ENCODE results near the gene COL9A2. TPM values are rescaled to one million over a fixed set of nuclear protein-coding genes. Genes with fewer than 3 reads are reported as not detected.

Gene COL9A2
- polyA plus RNA-seq, 2 of the 4 experiments (the other 2 are of a cell fraction): 0.12 to 0.16 TPM

DNA sequence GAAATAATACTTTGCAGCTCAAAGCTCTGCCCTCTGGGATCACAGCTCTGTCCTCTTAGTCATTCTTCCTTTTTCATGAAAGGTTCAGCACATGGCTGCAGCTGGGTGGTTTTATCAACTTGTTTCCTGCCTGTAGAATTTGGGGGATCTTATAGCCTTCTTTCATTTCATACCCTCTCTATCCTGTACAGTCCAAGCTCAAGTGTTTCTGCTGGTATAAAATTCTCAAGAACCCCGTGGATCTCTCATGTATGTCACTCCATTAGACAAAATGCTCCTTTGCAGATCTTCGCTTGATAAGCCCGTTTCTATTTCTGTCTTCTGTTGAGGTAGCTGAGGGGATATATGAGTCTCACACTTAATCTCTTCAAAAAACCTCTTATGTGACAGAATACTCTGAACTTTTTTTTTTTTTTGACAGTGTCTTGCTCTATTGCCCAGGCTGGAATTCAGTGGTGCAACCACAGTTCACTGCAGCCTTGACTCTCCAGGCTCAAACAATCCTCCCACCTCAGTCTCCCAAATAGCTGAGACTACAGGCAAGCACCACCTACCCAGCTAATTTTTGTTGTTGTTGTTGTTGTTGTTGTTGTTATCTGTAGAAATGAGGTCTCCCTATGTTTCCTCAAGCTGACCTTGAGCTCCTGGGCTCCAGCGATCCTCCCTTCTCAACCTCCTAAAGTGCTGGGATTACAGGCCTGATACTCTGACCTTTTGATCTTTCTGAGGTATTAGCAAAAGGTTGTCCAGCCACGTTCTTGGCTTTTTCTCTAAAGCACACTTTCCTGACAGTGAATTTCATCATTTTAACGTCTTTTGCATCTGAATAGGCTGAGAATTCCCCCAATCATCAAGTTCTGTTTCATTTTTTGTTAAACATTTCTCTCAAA is 24.6 kb upstream of the COL9A2 start:
- ChIA-PET CTCF (interaction anchor here (0.7 to 2.4 kb wide), 5 partner anchors 11 to 198 kb away, joined by 3 to 13 read pairs (median 3); partner anchors contain the start of gene TMCO2), POLR2A (no interaction called here)
- FAIRE-seq: no peak
- WGBS (ENCODE audit: missing lambda C conversion rate): 28% methylated on average over 6 of the region's 6 CpGs
- H3K4me1 ChIP-seq: no peaks in the 10 kb centered on the region
- H3K27ac ChIP-seq: no peak overlapping the region
- no peak for DNase-seq (ENCODE audit: low read depth in 1 of 2, low spot score in 1 of 2)
- no peak overlapping the region for H3K4me3 ChIP-seq
- no peak overlapping the region for H3K4me2 ChIP-seq
- TF ChIP-seq, protein P1, sequence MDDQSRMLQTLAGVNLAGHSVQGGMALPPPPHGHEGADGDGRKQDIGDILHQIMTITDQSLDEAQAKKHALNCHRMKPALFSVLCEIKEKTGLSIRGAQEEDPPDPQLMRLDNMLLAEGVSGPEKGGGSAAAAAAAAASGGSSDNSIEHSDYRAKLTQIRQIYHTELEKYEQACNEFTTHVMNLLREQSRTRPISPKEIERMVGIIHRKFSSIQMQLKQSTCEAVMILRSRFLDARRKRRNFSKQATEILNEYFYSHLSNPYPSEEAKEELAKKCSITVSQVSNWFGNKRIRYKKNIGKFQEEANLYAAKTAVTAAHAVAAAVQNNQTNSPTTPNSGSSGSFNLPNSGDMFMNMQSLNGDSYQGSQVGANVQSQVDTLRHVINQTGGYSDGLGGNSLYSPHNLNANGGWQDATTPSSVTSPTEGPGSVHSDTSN (IDR thresholded peaks at IDR 0.05): no peak
- no peak for TF ChIP-seq NR3C1 (IDR thresholded peaks at IDR 0.05)
- no peak for TF ChIP-seq MYC (IDR thresholded peaks at IDR 0.05; ENCODE audit: borderline replicate concordance, low read length)
- TF ChIP-seq, protein P2, sequence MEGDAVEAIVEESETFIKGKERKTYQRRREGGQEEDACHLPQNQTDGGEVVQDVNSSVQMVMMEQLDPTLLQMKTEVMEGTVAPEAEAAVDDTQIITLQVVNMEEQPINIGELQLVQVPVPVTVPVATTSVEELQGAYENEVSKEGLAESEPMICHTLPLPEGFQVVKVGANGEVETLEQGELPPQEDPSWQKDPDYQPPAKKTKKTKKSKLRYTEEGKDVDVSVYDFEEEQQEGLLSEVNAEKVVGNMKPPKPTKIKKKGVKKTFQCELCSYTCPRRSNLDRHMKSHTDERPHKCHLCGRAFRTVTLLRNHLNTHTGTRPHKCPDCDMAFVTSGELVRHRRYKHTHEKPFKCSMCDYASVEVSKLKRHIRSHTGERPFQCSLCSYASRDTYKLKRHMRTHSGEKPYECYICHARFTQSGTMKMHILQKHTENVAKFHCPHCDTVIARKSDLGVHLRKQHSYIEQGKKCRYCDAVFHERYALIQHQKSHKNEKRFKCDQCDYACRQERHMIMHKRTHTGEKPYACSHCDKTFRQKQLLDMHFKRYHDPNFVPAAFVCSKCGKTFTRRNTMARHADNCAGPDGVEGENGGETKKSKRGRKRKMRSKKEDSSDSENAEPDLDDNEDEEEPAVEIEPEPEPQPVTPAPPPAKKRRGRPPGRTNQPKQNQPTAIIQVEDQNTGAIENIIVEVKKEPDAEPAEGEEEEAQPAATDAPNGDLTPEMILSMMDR (IDR thresholded peaks at IDR 0.05): no peak
- TF ChIP-seq, protein P3, sequence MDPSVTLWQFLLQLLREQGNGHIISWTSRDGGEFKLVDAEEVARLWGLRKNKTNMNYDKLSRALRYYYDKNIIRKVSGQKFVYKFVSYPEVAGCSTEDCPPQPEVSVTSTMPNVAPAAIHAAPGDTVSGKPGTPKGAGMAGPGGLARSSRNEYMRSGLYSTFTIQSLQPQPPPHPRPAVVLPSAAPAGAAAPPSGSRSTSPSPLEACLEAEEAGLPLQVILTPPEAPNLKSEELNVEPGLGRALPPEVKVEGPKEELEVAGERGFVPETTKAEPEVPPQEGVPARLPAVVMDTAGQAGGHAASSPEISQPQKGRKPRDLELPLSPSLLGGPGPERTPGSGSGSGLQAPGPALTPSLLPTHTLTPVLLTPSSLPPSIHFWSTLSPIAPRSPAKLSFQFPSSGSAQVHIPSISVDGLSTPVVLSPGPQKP (IDR thresholded peaks at IDR 0.05; ENCODE audit: low read depth, low read length): no peak
- TF ChIP-seq KDM5A (IDR thresholded peaks at IDR 0.05): no peak
- TF ChIP-seq GATA3 (IDR thresholded peaks at IDR 0.05; ENCODE audit: borderline replicate concordance): no peak
- no peak for ATAC-seq
- no peaks in the 10 kb centered on the region for H3K9me3 ChIP-seq

DNA sequence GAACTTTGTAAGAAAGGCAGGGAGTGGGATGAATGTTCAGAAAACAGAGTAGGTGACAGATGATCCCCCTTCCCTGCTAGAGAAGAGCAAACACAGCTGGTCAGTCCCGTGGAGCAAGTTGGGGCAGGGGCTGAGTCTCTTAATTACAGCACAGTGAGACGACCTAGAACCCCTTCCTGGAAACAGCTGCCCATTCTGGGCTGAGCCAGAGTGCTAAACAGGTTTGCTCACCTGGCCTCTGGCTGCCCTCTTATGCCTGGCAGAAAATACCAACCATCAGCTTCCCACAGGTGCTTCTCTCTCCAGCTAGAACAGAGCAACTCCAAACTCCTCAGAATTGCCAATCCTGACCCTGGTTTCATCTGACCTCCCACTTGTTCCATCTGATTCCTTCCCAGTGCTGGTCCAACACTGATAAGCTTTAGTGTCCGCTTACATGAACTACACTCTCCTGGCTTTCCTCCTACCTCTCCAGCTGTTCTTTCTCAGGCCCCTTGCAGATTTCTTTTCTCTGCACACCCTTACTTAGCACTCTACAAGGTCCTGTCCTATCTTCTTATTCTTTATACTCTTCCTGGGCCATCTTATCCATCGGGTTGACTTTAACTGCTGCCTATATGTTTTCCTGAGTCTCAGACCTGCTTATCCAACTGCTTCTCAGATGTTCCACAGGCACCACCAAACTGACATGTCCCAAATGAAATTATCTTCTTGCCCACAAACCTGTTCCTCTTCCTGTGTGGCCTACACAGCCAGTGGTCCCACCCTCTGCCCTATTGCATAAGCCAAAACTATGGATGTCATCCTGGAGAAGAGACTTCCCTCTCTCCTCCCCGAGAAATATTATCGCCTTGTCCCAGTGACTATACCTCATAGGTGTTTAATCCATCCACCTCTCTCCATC is 22.6 kb upstream of the COL9A2 start:
- TF ChIP-seq RARB (CRISPR knock-in tag; IDR thresholded peaks at IDR 0.05) (no peak), MAZ (IDR thresholded peaks at IDR 0.05; ENCODE audit: borderline replicate concordance, low read depth, low read length) (no peak), TFCP2L1 (CRISPR knock-in tag; IDR thresholded peaks at IDR 0.05) (no peak), RNF2 (IDR thresholded peaks at IDR 0.05; ENCODE audit: borderline replicate concordance, low read depth) (no peak), RAD21 (conservative IDR thresholded peaks at IDR 0.05 in 1 of 2, IDR thresholded peaks at IDR 0.05 in 1 of 2) (no peak), TP53 (CRISPR knock-in tag; IDR thresholded peaks at IDR 0.05) (no peak), RCOR1 (IDR thresholded peaks at IDR 0.05; ENCODE audit: low read depth, low read length) (no peak), CHD4 (IDR thresholded peaks at IDR 0.05; ENCODE audit: borderline replicate concordance) (no peak)
- TF ChIP-seq, protein P4, sequence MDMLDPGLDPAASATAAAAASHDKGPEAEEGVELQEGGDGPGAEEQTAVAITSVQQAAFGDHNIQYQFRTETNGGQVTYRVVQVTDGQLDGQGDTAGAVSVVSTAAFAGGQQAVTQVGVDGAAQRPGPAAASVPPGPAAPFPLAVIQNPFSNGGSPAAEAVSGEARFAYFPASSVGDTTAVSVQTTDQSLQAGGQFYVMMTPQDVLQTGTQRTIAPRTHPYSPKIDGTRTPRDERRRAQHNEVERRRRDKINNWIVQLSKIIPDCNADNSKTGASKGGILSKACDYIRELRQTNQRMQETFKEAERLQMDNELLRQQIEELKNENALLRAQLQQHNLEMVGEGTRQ (IDR thresholded peaks at IDR 0.05): no peak
- Histone ChIP-seq H3K9me3 (no peaks in the 10 kb centered on the region), H3K27ac (no peak overlapping the region), H3K4me2 (peak overlapping the region; percentile 93), H3K4me1 (no peaks in the 10 kb centered on the region), H3K4me3 (peak overlapping the region; percentile 36; the same call in 2 of the 3 replicates)
- ATAC-seq: peak; percentile 37 to 64; a peak in 3 of 6 replicates
- CTCF ChIA-PET: interaction anchor here (0.8 to 6.3 kb wide), 48 partner anchors 9 to 297 kb away, joined by 3 to 58 read pairs (median 6); partner anchors contain the start of genes COL9A2, RLF and SMAP2
- DNase-seq (ENCODE audit: low read depth in 1 of 2, low spot score in 1 of 2): no peak
- FAIRE-seq: no peak
- 37% methylated on average over 6 of the region's 6 CpGs for WGBS (ENCODE audit: missing lambda C conversion rate)
- POLR2A ChIA-PET: no interaction called here

All from A549 (cell line).